Astrocyte (in vitro differentiated cells and primary cell): ENCODE results near the gene UBE2S. TPM values are rescaled to one million over a fixed set of nuclear protein-coding genes. Genes with fewer than 3 reads are reported as not detected.

Experiments
- DNase-seq: peaks from one replicate; pipeline ENCODE4 v3.0.0-alpha.2; 2010; ENCODE audit warnings: low read depth
- FAIRE-seq: peaks from 2 replicates; lab custom pipeline; 2011; peaks lifted over from hg19 to GRCh38; lab: Jason Lieb, UNC
- H2AFZ ChIP-seq: 2 replicates; pipeline ENCODE4 v1.6.0; 2012; ENCODE audit warnings: low read depth, low read length, inconsistent platforms
- H3K27ac ChIP-seq: 2 replicates; pipeline ENCODE4 v1.5.1; 2011; ENCODE audit warnings: low read depth, low read length, inconsistent platforms
- H3K27me3 ChIP-seq: 2 replicates; pipeline ENCODE4 v1.6.0; 2011; ENCODE audit warnings: low read length, inconsistent platforms; ENCODE audit not compliant: insufficient read depth
- H3K36me3 ChIP-seq: 2 replicates; pipeline ENCODE4 v1.5.1; 2011; ENCODE audit warnings: low read length, inconsistent platforms; ENCODE audit not compliant: insufficient read depth
- H3K4me1 ChIP-seq: 2 replicates; pipeline ENCODE4 v1.5.1; 2011; ENCODE audit warnings: low read length, inconsistent platforms; ENCODE audit not compliant: insufficient read depth
- H3K4me2 ChIP-seq: 2 replicates; pipeline ENCODE4 v1.6.0; 2012; ENCODE audit warnings: low read length, inconsistent platforms
- H3K4me3 ChIP-seq: 2 replicates; pipeline ENCODE4 v1.5.1; 2011; ENCODE audit warnings: low read depth, mild to moderate bottlenecking, low read length, inconsistent platforms; ENCODE audit not compliant: insufficient read depth
- H3K79me2 ChIP-seq: 2 replicates; pipeline ENCODE4 v1.6.0; 2012; ENCODE audit warnings: mild to moderate bottlenecking, low read length, inconsistent platforms; ENCODE audit not compliant: insufficient read depth
- H3K9ac ChIP-seq: 2 replicates; pipeline ENCODE4 v1.6.0; 2012; ENCODE audit warnings: mild to moderate bottlenecking, low read length, inconsistent platforms
- H3K9me3 ChIP-seq: 2 replicates; pipeline ENCODE4 v1.5.1; 2012; ENCODE audit warnings: low read depth, mild to moderate bottlenecking, low read length, inconsistent platforms; ENCODE audit not compliant: insufficient read depth
- H4K20me1 ChIP-seq: 2 replicates; pipeline ENCODE4 v1.6.0; 2012; ENCODE audit warnings: low read length, inconsistent platforms; ENCODE audit not compliant: insufficient read depth
- H3K27ac Mint-ChIP-seq: one replicate; pipeline ENCODE4 v1.8.0; 2021; ENCODE audit warnings: mild to moderate bottlenecking, mixed read lengths; ENCODE audit not compliant: unreplicated experiment
- H3K27me3 Mint-ChIP-seq: one replicate; pipeline ENCODE4 v1.8.0; 2021; ENCODE audit warnings: low read depth, mixed read lengths; ENCODE audit not compliant: unreplicated experiment
- H3K36me3 Mint-ChIP-seq: one replicate; pipeline ENCODE4 v1.8.0; 2021; ENCODE audit warnings: low read depth, mixed read lengths; ENCODE audit not compliant: unreplicated experiment
- H3K4me1 Mint-ChIP-seq: one replicate; pipeline ENCODE4 v1.8.0; 2021; ENCODE audit warnings: low read depth, mixed read lengths; ENCODE audit not compliant: unreplicated experiment
- H3K4me3 Mint-ChIP-seq: one replicate; pipeline ENCODE4 v1.8.0; 2021; ENCODE audit warnings: mild to moderate bottlenecking, moderate library complexity, mixed read lengths; ENCODE audit not compliant: unreplicated experiment
- H3K9me3 Mint-ChIP-seq: one replicate; pipeline ENCODE4 v1.8.0; 2021; ENCODE audit warnings: mild to moderate bottlenecking, mixed read lengths; ENCODE audit not compliant: unreplicated experiment
- CTCF ChIP-seq: IDR thresholded peaks from 2 replicates; pipeline ENCODE4 v1.5.1; 2011; ENCODE audit warnings: low read depth, mild to moderate bottlenecking, inconsistent platforms, low read length, moderate library complexity; ENCODE audit not compliant: insufficient read depth
- EZH2 ChIP-seq: IDR thresholded peaks from 2 replicates; pipeline ENCODE4 v1.6.1; 2012; ENCODE audit warnings: mild to moderate bottlenecking, low read length, inconsistent platforms; ENCODE audit not compliant: insufficient read depth
- total RNA-seq: library from RNA; stranded (reverse); gene quantifications from 2 replicates; pipeline ENCODE4 v1.2.1, GENCODE V29; 2021

The UBE2S gene
- total RNA-seq, 1 donor from 2014 or later, result 116 TPM

GRCh38 chr19:55376241-55376933 lies 31.2 kb downstream of the UBE2S start, which contains the start of gene TMEM190:
TMEM190 (plus strand) TSS chr19:55376826; CDS start chr19:55376854, 28 bp downstream.
- Mint-ChIP-seq H3K36me3 (peaks cover 3% of the 10 kb centered on the region), H3K27ac (peak within 1 kb of the TSS; percentile 85), H3K4me1 (peaks cover 21% of the 10 kb centered on the region), H3K27me3 (peaks cover 2% of the 10 kb centered on the region), H3K9me3 (no peaks in the 10 kb centered on the region), H3K4me3 (peak within 1 kb of the TSS; percentile 50)
- H3K9ac ChIP-seq, result no peak within 1 kb of the TSS
- H4K20me1 ChIP-seq, result no peaks in the 10 kb centered on the region
- H3K4me1 ChIP-seq, result peaks cover 42% of the 10 kb centered on the region
- no peak within 1 kb of the TSS for H3K4me3 ChIP-seq
- no peaks in the 10 kb centered on the region for H3K79me2 ChIP-seq
- H3K27ac ChIP-seq, result no peak within 1 kb of the TSS
- FAIRE-seq (no peak), DNase-seq (no peak)
- no peak within 1 kb of the TSS for H2AFZ ChIP-seq
- H3K27me3 ChIP-seq, result no peaks in the 10 kb centered on the region
- TF ChIP-seq EZH2, result no peak
- no peak for TF ChIP-seq CTCF
- no peaks in the 10 kb centered on the region for H3K9me3 ChIP-seq
- no peak within 1 kb of the TSS for H3K4me2 ChIP-seq
- no peaks in the 10 kb centered on the region for H3K36me3 ChIP-seq

GRCh38 chr19:55373993-55374757 lies 33.4 kb downstream of the UBE2S start:
- Mint-ChIP-seq H3K36me3 (no peaks in the 10 kb centered on the region), H3K27me3 (no peaks in the 10 kb centered on the region), H3K4me1 (peaks cover 26% of the 10 kb centered on the region), H3K27ac (peak overlapping the region; percentile 93), H3K9me3 (no peaks in the 10 kb centered on the region), H3K4me3 (peak overlapping the region; percentile 64)
- Histone ChIP-seq H3K4me1 (peaks cover 49% of the 10 kb centered on the region), H4K20me1 (no peaks in the 10 kb centered on the region), H3K4me2 (peak overlapping the region; percentile 70), H3K27me3 (no peaks in the 10 kb centered on the region), H3K9me3 (no peaks in the 10 kb centered on the region), H3K27ac (peak overlapping the region; percentile 82), H2AFZ (peak overlapping the region; percentile 73), H3K79me2 (peaks cover 8% of the 10 kb centered on the region), H3K36me3 (no peaks in the 10 kb centered on the region), H3K9ac (peak overlapping the region; percentile 73), H3K4me3 (peak overlapping the region; percentile 10)
- no peak for FAIRE-seq
- no peak for TF ChIP-seq EZH2
- no peak for TF ChIP-seq CTCF
- DNase-seq, result no peak
